ENCODE data around the gene TMEM108.

TMEM108 gene

DNA sequence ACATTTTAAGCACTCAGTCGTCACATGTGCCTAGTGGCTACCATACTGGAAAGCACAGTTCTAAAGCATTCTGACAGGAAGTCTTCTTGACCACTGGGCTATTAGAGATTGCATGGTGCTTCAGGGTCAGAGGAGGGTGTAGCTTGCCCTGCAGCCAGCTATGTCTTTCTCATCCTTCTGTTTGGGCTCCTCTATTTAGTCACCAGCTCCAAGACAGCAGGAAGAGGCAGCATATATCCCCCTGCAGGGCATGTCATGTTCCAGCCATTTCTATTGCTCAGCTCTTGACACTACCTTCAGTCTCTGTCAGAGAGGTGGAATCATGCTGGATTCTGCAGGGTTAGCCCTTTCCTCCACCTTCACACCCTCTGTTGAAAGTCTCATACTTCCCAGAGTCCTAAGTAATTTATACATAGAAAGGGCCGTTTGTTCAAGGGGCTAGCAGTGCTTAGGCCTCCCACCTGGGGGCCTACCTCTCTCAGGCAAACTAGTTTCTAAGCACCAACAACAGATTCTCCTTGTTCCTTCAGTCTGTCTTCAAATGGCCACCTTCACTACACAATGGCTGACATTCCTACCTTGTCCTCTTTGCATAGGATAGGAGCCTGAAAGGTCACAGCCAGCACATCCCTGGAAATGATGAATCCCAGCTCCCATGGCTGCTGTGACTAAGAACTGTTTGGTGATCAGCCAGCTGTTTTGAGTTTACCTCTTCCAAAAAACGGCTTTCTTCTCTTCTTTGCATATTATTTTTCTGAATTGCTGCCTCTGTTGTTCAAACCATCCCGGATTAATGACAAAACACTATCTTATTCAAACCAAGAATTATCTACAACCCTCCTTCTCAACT lies 246.0 kb downstream of the TMEM108 start:
- DNase-seq, result no peak

DNA sequence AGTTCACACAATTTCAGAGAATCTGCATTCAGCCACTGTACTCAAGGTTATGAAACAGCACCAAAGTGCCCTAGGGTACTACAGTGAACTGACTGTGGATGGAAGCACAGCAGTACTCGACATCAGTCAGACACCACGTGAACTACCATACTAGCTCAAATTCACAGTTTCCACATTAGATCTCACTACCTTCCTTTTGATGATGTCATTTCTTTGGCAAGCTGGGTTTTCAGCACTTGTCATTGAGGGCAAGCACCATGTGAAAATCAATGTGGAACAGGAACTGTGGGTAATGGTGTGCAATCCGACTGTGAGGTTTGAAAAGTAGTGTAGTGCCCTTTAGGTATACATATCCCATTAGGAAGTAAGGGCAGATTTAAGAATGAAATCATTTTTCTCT lies 251.1 kb downstream of the TMEM108 start:
- DNase-seq, result no peak

DNA sequence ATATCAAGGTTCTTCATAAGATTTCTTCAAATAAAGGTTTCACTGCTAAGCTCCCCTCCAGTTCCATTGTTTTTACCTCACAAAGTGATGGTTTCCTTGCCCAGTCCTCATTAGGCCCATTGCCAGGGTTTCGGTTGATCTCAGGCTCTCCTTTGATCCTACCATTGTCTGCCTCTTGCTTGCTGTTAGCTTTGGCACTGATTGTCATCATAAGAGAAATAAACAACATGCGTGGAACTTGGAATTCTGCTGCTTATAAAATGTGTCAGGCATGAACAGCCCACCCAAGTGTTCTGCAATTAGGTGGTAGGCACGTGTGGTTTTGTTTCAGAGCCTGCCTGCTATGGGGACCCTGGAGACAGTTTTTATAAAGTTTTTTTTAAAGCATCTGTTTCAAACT lies 254.1 kb downstream of the TMEM108 start:
- DNase-seq, result no peak

DNA sequence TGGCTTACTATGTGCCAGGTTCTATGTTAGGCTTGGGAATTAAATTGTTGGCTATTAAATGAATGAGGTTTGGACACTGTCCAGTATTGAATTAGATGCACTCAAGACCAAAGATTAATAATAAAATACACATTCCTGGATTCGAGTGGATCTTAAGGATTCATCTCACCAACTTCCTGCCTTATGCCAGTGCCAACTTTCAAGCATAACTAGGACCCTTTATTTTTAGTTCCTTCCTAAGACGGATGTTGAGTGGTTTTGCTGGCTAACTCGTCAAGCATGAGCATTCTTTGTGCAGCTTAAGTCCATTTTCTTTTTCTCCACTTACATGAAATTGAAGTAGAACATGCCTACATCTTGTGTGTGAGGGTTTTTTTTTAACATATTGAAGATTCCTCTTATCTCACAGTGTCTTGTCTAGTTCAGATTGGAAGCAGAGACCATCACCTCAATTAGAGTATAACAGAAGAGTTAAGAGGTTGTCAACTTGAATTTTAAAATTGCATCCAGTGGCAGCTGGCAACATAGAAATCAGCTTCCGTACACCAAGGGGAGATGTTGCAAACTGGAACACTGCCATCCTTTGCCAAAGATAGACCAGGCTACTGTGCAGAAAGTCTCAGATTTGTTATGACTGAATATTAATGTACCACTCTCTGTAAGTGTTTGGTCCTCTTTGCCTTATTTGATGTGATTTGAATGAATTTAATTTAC lies 255.4 kb downstream of the TMEM108 start:
- DNase-seq, result no peak

DNA sequence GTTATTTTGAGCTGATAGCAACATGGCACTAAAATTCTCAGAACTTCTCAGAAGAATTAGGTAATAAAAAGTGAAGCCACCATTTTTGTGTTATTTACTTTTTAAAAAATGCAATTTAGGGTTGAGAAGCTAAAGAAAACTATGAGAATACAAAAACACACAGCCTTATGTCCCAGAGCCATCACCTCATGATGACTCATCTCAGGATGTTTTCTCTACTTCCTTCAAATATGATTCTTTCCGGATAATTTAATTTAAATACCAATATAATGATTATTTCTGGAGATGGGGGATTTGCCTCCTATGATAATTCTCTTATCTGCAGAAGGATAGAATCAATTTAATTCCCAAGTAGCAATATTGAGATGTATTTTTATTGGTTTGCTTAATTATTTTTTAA lies 256.1 kb downstream of the TMEM108 start:
- DNase-seq, result no peak

GRCh38 chr3:133295199-133295901 lies 257.2 kb downstream of the TMEM108 start:
- no peak for DNase-seq

GRCh38 chr3:133295944-133296917 lies 258.0 kb downstream of the TMEM108 start:
- no peak for DNase-seq

DNA sequence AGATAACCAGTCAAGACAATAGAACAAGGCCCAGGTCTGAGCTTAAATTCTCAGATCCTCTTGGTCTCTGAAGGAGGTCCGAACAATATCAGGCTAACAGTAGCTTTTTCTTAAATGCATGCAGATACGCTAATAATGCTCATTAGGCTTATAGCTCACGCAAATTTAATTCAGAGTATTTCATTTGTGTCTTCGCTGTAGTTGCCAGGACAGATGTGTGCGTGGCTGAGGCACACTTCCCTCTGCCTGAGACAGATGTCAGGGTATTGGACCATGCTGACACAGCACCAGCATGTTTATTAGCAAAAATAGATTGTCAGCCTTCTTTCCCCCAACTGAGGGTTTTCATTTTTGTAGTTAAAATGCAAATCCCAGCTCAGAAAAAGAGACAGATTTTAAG lies 258.8 kb downstream of the TMEM108 start:
- DNase-seq, result no peak

- no peak for DNase-seq
Observed at GRCh38 chr3:133300102-133300501, 261.9 kb downstream of the TMEM108 start.

- no peak for DNase-seq
Observed at GRCh38 chr3:133301194-133301593, 263.0 kb downstream of the TMEM108 start.

GRCh38 chr3:133301731-133302130 lies 263.5 kb downstream of the TMEM108 start:
- DNase-seq, result no peak

DNA sequence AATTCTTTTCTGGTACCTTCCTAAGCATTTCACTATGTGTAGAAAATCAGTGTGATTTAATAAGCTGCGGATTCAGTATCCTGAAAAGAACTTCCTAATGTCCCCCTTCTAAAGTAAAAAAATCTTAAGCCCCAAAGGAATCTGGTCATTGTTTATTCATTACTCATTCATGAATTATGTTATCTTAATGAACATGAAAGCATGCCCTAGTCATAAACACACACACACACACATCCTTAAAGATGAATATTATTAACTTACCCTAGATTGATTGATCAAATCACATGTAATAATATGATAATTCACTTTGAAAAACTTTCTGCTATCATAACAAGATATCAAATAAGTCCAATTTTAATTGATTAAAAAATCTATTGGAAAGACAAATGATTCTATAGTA lies 265.2 kb downstream of the TMEM108 start:
- DNase-seq, result no peak

- no peak for DNase-seq
Observed at GRCh38 chr3:133317866-133318265, 279.7 kb downstream of the TMEM108 start.

- DNase-seq, result no peak
Observed at GRCh38 chr3:133328373-133328772, 290.2 kb downstream of the TMEM108 start.

- no peak for DNase-seq
Observed at GRCh38 chr3:133329626-133330025, 291.4 kb downstream of the TMEM108 start.

DNA sequence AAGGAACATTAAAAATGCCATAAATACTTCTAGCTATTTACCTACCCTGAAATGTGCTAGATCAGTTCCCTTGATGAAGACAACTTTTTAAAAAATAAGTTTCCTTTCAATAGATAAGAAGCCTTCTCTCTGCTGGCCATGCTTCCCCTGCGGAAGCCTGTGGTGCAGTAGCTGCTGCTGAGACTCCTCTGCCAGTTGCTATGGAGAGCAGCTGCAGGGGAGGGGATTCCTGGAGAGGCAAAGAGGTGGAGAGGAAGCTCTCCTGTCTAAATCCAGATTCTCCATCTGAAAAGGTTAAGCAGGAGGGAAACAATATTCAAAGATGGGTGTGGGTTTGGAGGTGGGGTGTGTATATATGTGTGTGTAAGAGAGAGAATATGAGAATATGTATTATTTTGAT lies 291.9 kb downstream of the TMEM108 start:
- DNase-seq, result no peak

GRCh38 chr3:133330522-133330921 lies 292.3 kb downstream of the TMEM108 start:
- no peak for DNase-seq

DNA sequence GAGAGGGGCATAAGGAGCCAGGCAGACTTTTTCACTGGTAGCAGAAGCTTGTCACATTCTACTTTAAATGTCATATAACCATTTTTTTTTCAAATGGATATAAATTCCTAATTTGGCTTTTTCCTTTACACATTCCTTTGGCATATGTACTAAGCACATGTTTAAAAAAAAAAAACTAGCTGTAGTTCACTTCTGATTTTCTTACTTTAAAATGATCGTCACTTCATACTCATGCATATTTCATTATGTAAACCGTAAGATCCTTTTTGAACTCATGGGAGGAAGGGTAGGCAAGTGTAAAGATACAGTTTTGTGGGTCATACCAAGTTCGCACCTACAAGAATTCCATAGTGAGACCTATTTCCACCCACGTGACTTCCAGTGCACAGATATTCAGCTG lies 316.5 kb downstream of the TMEM108 start:
- DNase-seq, result no peak

- no peak for DNase-seq
Observed at GRCh38 chr3:133360476-133360875, 322.3 kb downstream of the TMEM108 start.

GRCh38 chr3:133361011-133361410 lies 322.8 kb downstream of the TMEM108 start:
- DNase-seq, result no peak

GRCh38 chr3:133361435-133361834 lies 323.2 kb downstream of the TMEM108 start:
- no peak for DNase-seq

- no peak for DNase-seq
Observed at GRCh38 chr3:133362539-133362938, 324.3 kb downstream of the TMEM108 start.

- no peak for DNase-seq
Observed at GRCh38 chr3:133364704-133365103, 326.5 kb downstream of the TMEM108 start.

Measured in activated CD4-positive, alpha-beta T cell treated with anti-CD3 and anti-CD28 coated beads, Interleukin-2, amount 50 U/mL, for 48 hours (primary cell).